Activated T-helper 2 cell treated with anti-CD3 and anti-CD28 coated beads, Interferon-gamma antibody, Interleukin-2, Interleukin-4, amounts not matched to agents 10 μg/mL and 5 μg/mL and 100 μg/mL, durations not matched to agents 14 hours and 24 hours and 36 hours (primary cell): ENCODE data around the gene PRKCE. TPM values are rescaled to one million over a fixed set of nuclear protein-coding genes. Genes with fewer than 3 reads are reported as not detected.

Source experiments
- DNase-seq: peaks from one replicate; pipeline ENCODE4 v3.0.0; 2021; ENCODE audit warnings: low spot score
- H3K27ac Mint-ChIP-seq: one replicate; pipeline ENCODE4 v1.8.0; 2021; ENCODE audit warnings: mixed read lengths
- H3K27me3 Mint-ChIP-seq: one replicate; pipeline ENCODE4 v1.8.0; 2021; ENCODE audit warnings: low read depth, mixed read lengths
- H3K36me3 Mint-ChIP-seq: one replicate; pipeline ENCODE4 v1.8.0; 2021; ENCODE audit warnings: low read depth, mixed read lengths
- H3K4me1 Mint-ChIP-seq: one replicate; pipeline ENCODE4 v1.8.0; 2021; ENCODE audit warnings: low read depth, mixed read lengths
- H3K4me3 Mint-ChIP-seq: one replicate; pipeline ENCODE4 v1.8.0; 2021; ENCODE audit warnings: low read depth, mild to moderate bottlenecking, moderate library complexity, mixed read lengths
- H3K9me3 Mint-ChIP-seq: one replicate; pipeline ENCODE4 v1.8.0; 2021; ENCODE audit warnings: mixed read lengths
- intact Hi-C: fragments of 100-400 bp; cut with micrococcal nuclease; formaldehyde crosslinking; loops from one replicate; pipeline ENCODE4 v1.15.1; 2023
- total RNA-seq: library from RNA; stranded (reverse); gene quantifications from 2 replicates; pipeline ENCODE4 v1.2.3, GENCODE V29; 2022

PRKCE gene
- total RNA-seq = 21.5 TPM in 2 replicates

GRCh38 chr2:45651415-45652089 lies at the start of gene PRKCE:
Gene PRKCE (plus strand): TSS chr2:45651675.
- Mint-ChIP-seq H3K27me3 (peaks cover 12% of the 10 kb centered on the region), H3K4me3 (peak within 1 kb of the TSS; percentile 93), H3K36me3 (peaks cover 12% of the 10 kb centered on the region), H3K9me3 (no peaks in the 10 kb centered on the region), H3K27ac (peak within 1 kb of the TSS; percentile 96), H3K4me1 (peaks cover 25% of the 10 kb centered on the region)
- peak; percentile 23 for DNase-seq
- intact Hi-C loops = no loop called here

- DNase-seq = no peak
- intact Hi-C loops = no loop called here
- no peaks in the 10 kb centered on the region for H3K27me3 Mint-ChIP-seq
- H3K4me1 Mint-ChIP-seq = peaks cover 7% of the 10 kb centered on the region
- H3K4me3 Mint-ChIP-seq = no peak overlapping the region
- H3K36me3 Mint-ChIP-seq = peaks cover 56% of the 10 kb centered on the region
- no peak overlapping the region for H3K27ac Mint-ChIP-seq
- H3K9me3 Mint-ChIP-seq = no peaks in the 10 kb centered on the region
Measured at GRCh38 chr2:45602624-45603023, 48.9 kb upstream of the PRKCE start.

DNA sequence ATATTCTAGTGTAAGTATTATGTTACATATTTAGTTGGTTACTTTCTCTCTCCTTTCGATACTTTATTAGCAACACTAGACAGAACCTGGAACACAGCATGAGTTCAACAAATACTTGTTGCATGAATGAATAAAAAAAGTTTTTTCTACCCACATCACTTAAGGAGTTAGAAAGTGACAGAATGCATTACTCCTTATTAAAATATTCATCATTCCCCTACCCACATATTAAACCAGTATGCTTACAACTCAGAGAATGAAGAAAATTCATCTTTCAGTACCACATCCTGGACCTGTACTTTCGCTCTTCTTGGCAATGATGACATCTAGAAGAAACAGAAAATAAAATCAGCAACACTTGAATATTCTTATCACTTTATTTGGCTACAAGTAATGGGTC lies 46.4 kb upstream of the PRKCE start:
- intact Hi-C loops = no loop called here
- no peak overlapping the region for H3K4me3 Mint-ChIP-seq
- H3K4me1 Mint-ChIP-seq = peaks cover 22% of the 10 kb centered on the region
- peaks cover 33% of the 10 kb centered on the region for H3K36me3 Mint-ChIP-seq
- no peak overlapping the region for H3K27ac Mint-ChIP-seq
- no peaks in the 10 kb centered on the region for H3K27me3 Mint-ChIP-seq
- no peaks in the 10 kb centered on the region for H3K9me3 Mint-ChIP-seq
- DNase-seq = no peak

DNA sequence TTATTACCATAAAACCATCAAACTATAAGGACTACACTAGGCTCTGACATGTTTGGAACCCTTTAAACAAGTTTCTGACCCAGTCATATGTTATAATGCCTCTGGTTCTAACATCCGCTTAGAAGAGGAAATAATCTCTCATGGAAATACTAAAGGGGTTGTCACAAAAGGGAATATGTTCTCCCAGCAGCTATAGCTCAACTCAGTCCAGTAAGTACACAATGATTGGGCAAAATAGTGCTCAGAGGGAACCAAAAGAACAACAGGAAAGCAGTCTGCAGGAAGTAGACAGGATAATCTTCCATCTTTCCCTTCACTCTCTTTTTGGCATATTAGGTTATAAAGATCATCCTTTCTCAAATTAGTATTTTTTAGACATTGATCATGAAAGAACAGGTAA lies 44.7 kb upstream of the PRKCE start:
- peaks cover 28% of the 10 kb centered on the region for H3K4me1 Mint-ChIP-seq
- no peak overlapping the region for H3K27ac Mint-ChIP-seq
- DNase-seq = no peak
- intact Hi-C loops = no loop called here
- peaks cover 19% of the 10 kb centered on the region for H3K36me3 Mint-ChIP-seq
- no peaks in the 10 kb centered on the region for H3K27me3 Mint-ChIP-seq
- no peak overlapping the region for H3K4me3 Mint-ChIP-seq
- H3K9me3 Mint-ChIP-seq = no peaks in the 10 kb centered on the region

DNA sequence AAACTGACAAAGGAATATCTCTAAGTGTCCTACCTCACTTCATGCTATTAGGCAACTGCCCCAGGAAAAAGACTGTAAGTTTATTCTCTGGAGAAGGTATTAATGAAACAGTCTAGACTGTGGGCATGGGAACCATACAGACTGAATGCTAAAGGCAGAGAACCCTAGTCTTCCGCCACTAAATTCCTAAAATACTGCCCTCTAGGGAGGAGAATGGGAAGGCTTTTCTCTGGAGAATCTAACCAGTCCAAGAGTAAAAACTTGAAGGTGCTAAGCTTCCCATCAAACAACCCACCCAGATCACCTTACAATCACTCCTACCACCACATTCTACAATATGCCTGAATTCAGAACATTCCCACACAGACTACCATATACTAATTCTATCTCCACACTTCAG lies 43.8 kb upstream of the PRKCE start:
- H3K4me3 Mint-ChIP-seq = no peak overlapping the region
- H3K9me3 Mint-ChIP-seq = no peaks in the 10 kb centered on the region
- H3K4me1 Mint-ChIP-seq = peaks cover 28% of the 10 kb centered on the region
- H3K36me3 Mint-ChIP-seq = peaks cover 17% of the 10 kb centered on the region
- H3K27ac Mint-ChIP-seq = no peak overlapping the region
- intact Hi-C loops = no loop called here
- H3K27me3 Mint-ChIP-seq = no peaks in the 10 kb centered on the region
- no peak for DNase-seq

- Mint-ChIP-seq H3K27ac (peak overlapping the region; percentile 95), H3K36me3 (no peaks in the 10 kb centered on the region), H3K9me3 (no peaks in the 10 kb centered on the region)
Measured at GRCh38 chr2:45610281-45611019, 41.0 kb upstream of the PRKCE start.

GRCh38 chr2:45611020-45611859 lies 40.2 kb upstream of the PRKCE start, which contains the start of gene SRBD1:
Gene SRBD1 (minus strand): TSS chr2:45611267. CDS start chr2:45605441, 5,826 bp downstream.
- Mint-ChIP-seq H3K36me3 (no peaks in the 10 kb centered on the region), H3K4me3 (peak within 1 kb of the TSS; percentile 94), H3K27me3 (no peaks in the 10 kb centered on the region), H3K9me3 (no peaks in the 10 kb centered on the region), H3K27ac (peak within 1 kb of the TSS; percentile 95), H3K4me1 (peaks cover 24% of the 10 kb centered on the region)
- intact Hi-C loops = no loop called here
- peak; percentile 85 for DNase-seq

More at GRCh38 chr2:45610281-45611019, 41.0 kb upstream of the PRKCE start:
- Mint-ChIP-seq H3K27me3 (no peaks in the 10 kb centered on the region), H3K4me1 (peaks cover 24% of the 10 kb centered on the region), H3K4me3 (peak overlapping the region; percentile 94)
- peak; percentile 43 for DNase-seq
- intact Hi-C loops = no loop called here

GRCh38 chr2:45612285-45612684 lies 39.2 kb upstream of the PRKCE start:
- Mint-ChIP-seq H3K27me3 (peaks cover 2% of the 10 kb centered on the region), H3K27ac (no peak overlapping the region), H3K36me3 (no peaks in the 10 kb centered on the region), H3K4me3 (no peak overlapping the region), H3K4me1 (peaks cover 21% of the 10 kb centered on the region), H3K9me3 (no peaks in the 10 kb centered on the region)
- DNase-seq = no peak
- intact Hi-C loops = no loop called here

- intact Hi-C loops = no loop called here
- Mint-ChIP-seq H3K36me3 (no peaks in the 10 kb centered on the region), H3K4me1 (peaks cover 19% of the 10 kb centered on the region), H3K27ac (no peak overlapping the region), H3K4me3 (no peak overlapping the region), H3K9me3 (no peaks in the 10 kb centered on the region), H3K27me3 (peaks cover 2% of the 10 kb centered on the region)
- DNase-seq = no peak
Measured at GRCh38 chr2:45612731-45613130, 38.7 kb upstream of the PRKCE start.

- Mint-ChIP-seq H3K36me3 (no peaks in the 10 kb centered on the region), H3K4me3 (no peak overlapping the region), H3K9me3 (no peaks in the 10 kb centered on the region), H3K27ac (no peak overlapping the region), H3K27me3 (peaks cover 2% of the 10 kb centered on the region), H3K4me1 (peaks cover 13% of the 10 kb centered on the region)
- intact Hi-C loops = no loop called here
- no peak for DNase-seq
Measured at GRCh38 chr2:45614330-45614729, 37.1 kb upstream of the PRKCE start.

GRCh38 chr2:45614871-45615415 lies 36.5 kb upstream of the PRKCE start:
- intact Hi-C loops = no loop called here
- peaks cover 5% of the 10 kb centered on the region for H3K27me3 Mint-ChIP-seq
- H3K4me1 Mint-ChIP-seq = peaks cover 10% of the 10 kb centered on the region
- no peaks in the 10 kb centered on the region for H3K9me3 Mint-ChIP-seq
- no peaks in the 10 kb centered on the region for H3K36me3 Mint-ChIP-seq
- no peak overlapping the region for H3K27ac Mint-ChIP-seq
- DNase-seq = no peak
- H3K4me3 Mint-ChIP-seq = no peak overlapping the region

- Mint-ChIP-seq H3K27ac (no peak overlapping the region), H3K36me3 (no peaks in the 10 kb centered on the region), H3K4me1 (peaks cover 9% of the 10 kb centered on the region), H3K27me3 (peaks cover 5% of the 10 kb centered on the region), H3K4me3 (no peak overlapping the region), H3K9me3 (no peaks in the 10 kb centered on the region)
- intact Hi-C loops = no loop called here
- DNase-seq = no peak
Measured at GRCh38 chr2:45616658-45617411, 34.6 kb upstream of the PRKCE start.
